Esophagus muscularis mucosa (tissue), 4 donors: Measurements from ENCODE around the gene KNSTRN. TPM values are rescaled to one million over a fixed set of nuclear protein-coding genes. Genes with fewer than 3 reads are reported as not detected.

ENCODE experiments used
- DNase-seq: peaks from one replicate; pipeline ENCODE4 v3.0.0-alpha.2; 2017; ENCODE audit errors: extremely low spot score
- H3K27ac ChIP-seq, 4 donors: fragments of 200-600 bp; sonication (generic); replicated peaks in 1 of 4; 1 replicate in 3 of 4; 2 replicates in 1 of 4; pipeline ENCODE4 v1.5.1; 2016 to 2019; ENCODE audit warnings: mild to moderate bottlenecking in 1 of 4
- H3K27me3 ChIP-seq, 4 donors: fragments of 200-600 bp; sonication (generic); one replicate each; pipeline versions ENCODE4 v1.5.1 to v1.6.0; 2016 to 2019
- H3K36me3 ChIP-seq, 4 donors: fragments of 200-600 bp; sonication (generic); one replicate each; pipeline ENCODE4 v1.5.1; 2016 to 2019
- H3K4me1 ChIP-seq, 4 donors: fragments of 200-600 bp; sonication (generic); one replicate each; pipeline ENCODE4 v1.5.1; 2016 to 2019
- H3K4me3 ChIP-seq, 4 donors: fragments of 200-600 bp; sonication (generic); 1 replicate in 2 of 4; 2 replicates in 2 of 4; pipeline ENCODE4 v1.5.1; 2016 to 2019; ENCODE audit warnings: mild to moderate bottlenecking in 4 of 4, moderate library complexity in 1 of 4
- H3K9me3 ChIP-seq, 4 donors: fragments of 200-600 bp; sonication (generic); 1 replicate in 3 of 4; 2 replicates in 1 of 4; pipeline ENCODE4 v1.5.1; 2016 to 2019
- CTCF ChIP-seq, 3 experiments: fragments of 200-600 bp in 2 of 3; fragments of 450-650 bp in 1 of 3; sonication (generic) in 2 of 3; IDR thresholded peaks; one replicate each; pipeline ENCODE4 v1.5.1; 2017 to 2019; ENCODE audit warnings: antibody characterized with exemption in 3 of 3, mild to moderate bottlenecking in 2 of 3, moderate library complexity in 1 of 3
- EP300 ChIP-seq: sonication (generic); formaldehyde crosslinking; IDR thresholded peaks from one replicate; pipeline ENCODE4 v1.6.1; 2017; ENCODE audit warnings: antibody characterized with exemption
- POLR2A ChIP-seq: fragments of 450-650 bp; IDR thresholded peaks from one replicate; pipeline ENCODE4 v1.6.1; 2017; ENCODE audit warnings: antibody characterized with exemption, moderate library complexity, mild to moderate bottlenecking, low read depth
- POLR2AphosphoS5 ChIP-seq, 2 donors: sonication (generic); formaldehyde crosslinking; IDR thresholded peaks; one replicate each; pipeline ENCODE4 v1.6.1; 2017; ENCODE audit warnings: antibody characterized with exemption in 2 of 2
- WGBS: methylation state at CpG from one replicate; pipeline ENCODE4 v1.1.5; 2018; 5-methylcytosine and 5-hydroxymethylcytosine counted together
- intact Hi-C: fragments of 100-400 bp; cut with DNase I; formaldehyde crosslinking; loops from one replicate; pipeline ENCODE4 v1.15.1; 2023
- total RNA-seq, 4 donors: library from RNA; depleted of rRNA; stranded (reverse); fragments of >200 nt; gene quantifications; one replicate each; pipeline versions ENCODE4 v1.1.0 to v1.2.1, GENCODE V29; 2016

KNSTRN gene
- total RNA-seq, 4 donors from 2014 or later, result 4.6 to 15.6 (median 6.4) TPM

DNA sequence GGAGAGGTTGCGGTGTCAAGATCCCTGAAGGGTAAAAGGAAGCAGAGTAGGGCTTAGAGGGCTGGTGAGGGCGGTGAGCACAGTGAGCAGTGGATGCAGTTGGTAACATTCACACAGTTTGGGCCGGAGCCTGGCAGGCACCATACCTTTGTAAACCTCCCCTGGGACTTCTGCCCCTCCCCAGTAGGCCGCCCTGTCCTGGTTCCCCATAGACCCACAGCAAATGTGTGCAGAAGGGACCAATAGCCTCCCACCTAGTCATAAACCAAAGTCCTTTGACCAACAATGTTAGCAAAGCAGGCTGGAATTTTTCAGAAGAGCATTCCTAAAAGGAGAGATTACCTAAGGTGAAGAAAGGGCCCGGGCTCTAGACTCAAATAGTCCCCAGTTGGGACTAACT is 33.4 kb upstream of the KNSTRN start:
- H3K27ac ChIP-seq, result no peak overlapping the region
- H3K4me1 ChIP-seq, result peaks cover 10 to 16% (median 13%) of the 10 kb centered on the region in 4 donors
- H3K9me3 ChIP-seq, result no peaks in the 10 kb centered on the region
- H3K4me3 ChIP-seq, result no peak overlapping the region
- H3K36me3 ChIP-seq, result no peaks in the 10 kb centered on the region
- intact Hi-C loops, result no loop called here
- no peak for TF ChIP-seq POLR2AphosphoS5 (IDR thresholded peaks at IDR 0.05)
- TF ChIP-seq POLR2A, result no peak
- no peak for TF ChIP-seq EP300
- no peak for TF ChIP-seq CTCF (IDR thresholded peaks at IDR 0.05)
- 98% methylated on average over 5 of the region's 5 CpGs for WGBS
- H3K27me3 ChIP-seq, result no peaks in the 10 kb centered on the region
- no peak for DNase-seq

GRCh38 chr15:40352281-40352901 is 30.1 kb upstream of the KNSTRN start:
- no peak for DNase-seq
- H3K4me3 ChIP-seq, result no peak overlapping the region
- intact Hi-C loops, result loop anchor here (5.0 kb wide), 1 partner anchor 70 kb away; no protein-coding TSS in a partner anchor
- H3K27ac ChIP-seq, result no peak overlapping the region
- no peak for TF ChIP-seq POLR2A
- no peak for TF ChIP-seq POLR2AphosphoS5 (IDR thresholded peaks at IDR 0.05)
- no peak for TF ChIP-seq CTCF (IDR thresholded peaks at IDR 0.05)
- TF ChIP-seq EP300, result no peak
- no peaks in the 10 kb centered on the region for H3K27me3 ChIP-seq
- peaks cover 5 to 14% (median 11%) of the 10 kb centered on the region in 4 donors for H3K4me1 ChIP-seq
- 85% methylated on average over 5 of the region's 7 CpGs for WGBS
- H3K36me3 ChIP-seq, result no peaks in the 10 kb centered on the region
- no peaks in the 10 kb centered on the region for H3K9me3 ChIP-seq

- no peak for TF ChIP-seq CTCF (IDR thresholded peaks at IDR 0.05)
- no peak for TF ChIP-seq POLR2A
- no peak for TF ChIP-seq EP300
- DNase-seq, result no peak
- Histone ChIP-seq H3K4me3 (no peak overlapping the region), H3K27me3 (peaks cover 0 to 4% (median 0%) of the 10 kb centered on the region in 4 donors), H3K36me3 (no peaks in the 10 kb centered on the region), H3K9me3 (no peaks in the 10 kb centered on the region), H3K4me1 (peaks cover 14 to 25% (median 23%) of the 10 kb centered on the region in 4 donors), H3K27ac (no peak overlapping the region)
- intact Hi-C loops, result loop anchor here (5.0 kb wide), 1 partner anchor 69 kb away; no protein-coding TSS in a partner anchor
- WGBS, result 86% methylated on average over 5 of the region's 5 CpGs
Observed at GRCh38 chr15:40353697-40354096, 28.8 kb upstream of the KNSTRN start.

- H3K4me1 ChIP-seq, result peaks cover 15 to 29% (median 28%) of the 10 kb centered on the region in 4 donors
- no peak for DNase-seq
Observed at GRCh38 chr15:40354408-40355171, 27.9 kb upstream of the KNSTRN start.

More at GRCh38 chr15:40354408-40355171, 27.9 kb upstream of the KNSTRN start:
- WGBS, result 38% methylated on average over 8 of the region's 9 CpGs
- Histone ChIP-seq H3K4me3 (no peak overlapping the region), H3K27me3 (peaks cover 0 to 12% (median 0%) of the 10 kb centered on the region in 4 donors), H3K9me3 (no peaks in the 10 kb centered on the region), H3K36me3 (no peaks in the 10 kb centered on the region), H3K27ac (no peak overlapping the region)
- intact Hi-C loops, result loop anchor here (5.0 kb wide), 1 partner anchor 68 kb away; no protein-coding TSS in a partner anchor
- TF ChIP-seq POLR2A (no peak), CTCF (IDR thresholded peaks at IDR 0.05) (peak; percentile 42 to 50 (median 42))
